Lower leg skin (tissue), 4 donors: Measurements from ENCODE around the gene CDK1. TPM values are rescaled to one million over a fixed set of nuclear protein-coding genes. Genes with fewer than 3 reads are reported as not detected.
"Not testable (repeated sequence)": the region's sequence is repeated elsewhere in the genome, so short reads cannot be mapped to it uniquely, and the experiment has no call there.

Experiments
- DNase-seq, 2 donors: peaks; one replicate each; pipeline ENCODE4 v3.0.0-alpha.2; 2019; ENCODE audit warnings: low spot score in 2 of 2
- H3K4me3 ChIP-seq: fragments of 200-600 bp; sonication (generic); 2 replicates; pipeline ENCODE4 v1.5.1; 2017; ENCODE audit warnings: mild to moderate bottlenecking, low read depth; ENCODE audit not compliant: poor library complexity, severe bottlenecking
- POLR2A ChIP-seq, 2 donors: fragments of 450-650 bp; IDR thresholded peaks; one replicate each; pipeline ENCODE4 v1.6.1; 2016 to 2017; ENCODE audit warnings: antibody characterized with exemption in 2 of 2, mild to moderate bottlenecking in 1 of 2, moderate library complexity in 1 of 2
- WGBS, 2 donors: methylation state at CpG; one replicate each; pipeline ENCODE4 v1.1.5; 2018; 5-methylcytosine and 5-hydroxymethylcytosine counted together
- intact Hi-C: fragments of 100-400 bp; cut with DNase I; formaldehyde crosslinking; loops from one replicate; pipeline ENCODE4 v1.15.0; 2023; ENCODE audit warnings: low total_unique reads
- total RNA-seq, 4 donors: library from RNA; depleted of rRNA; stranded (reverse); fragments of >200 nt; gene quantifications; one replicate each; pipeline ENCODE4 v1.1.0, GENCODE V29; 2016
- TF ChIP-seq, protein P1 (sequence below), 3 donors: fragments of 450-650 bp; IDR thresholded peaks; one replicate each; pipeline ENCODE4 v1.5.1; 2016; ENCODE audit warnings: antibody characterized with exemption in 3 of 3, mild to moderate bottlenecking in 3 of 3, moderate library complexity in 2 of 3

CDK1 gene
- total RNA-seq, 4 donors from 2014 or later: 5.1 to 8.4 (median 6.5) TPM

DNA sequence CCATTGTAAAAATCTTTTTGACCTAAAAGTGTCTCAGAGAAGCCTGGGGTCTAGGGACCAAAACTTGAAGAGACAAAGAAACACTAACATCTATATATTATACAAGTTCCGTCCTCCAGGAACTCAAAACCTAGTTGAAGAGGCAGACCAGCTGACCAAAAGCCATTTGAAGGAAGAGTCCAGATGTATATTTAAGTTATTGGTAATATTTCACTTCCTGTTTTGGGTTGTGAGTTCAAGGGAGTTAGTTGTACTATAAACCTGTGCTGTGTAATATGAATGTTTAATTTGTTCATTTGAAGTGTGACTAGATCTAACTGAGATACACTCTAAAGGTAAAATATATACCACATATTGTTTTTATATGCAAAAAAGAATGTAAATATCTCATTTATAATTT lies 45.0 kb downstream of the CDK1 start:
- intact Hi-C loops: no loop called here
- no peak for DNase-seq
- no peak overlapping the region for H3K4me3 ChIP-seq
- TF ChIP-seq, protein P1, sequence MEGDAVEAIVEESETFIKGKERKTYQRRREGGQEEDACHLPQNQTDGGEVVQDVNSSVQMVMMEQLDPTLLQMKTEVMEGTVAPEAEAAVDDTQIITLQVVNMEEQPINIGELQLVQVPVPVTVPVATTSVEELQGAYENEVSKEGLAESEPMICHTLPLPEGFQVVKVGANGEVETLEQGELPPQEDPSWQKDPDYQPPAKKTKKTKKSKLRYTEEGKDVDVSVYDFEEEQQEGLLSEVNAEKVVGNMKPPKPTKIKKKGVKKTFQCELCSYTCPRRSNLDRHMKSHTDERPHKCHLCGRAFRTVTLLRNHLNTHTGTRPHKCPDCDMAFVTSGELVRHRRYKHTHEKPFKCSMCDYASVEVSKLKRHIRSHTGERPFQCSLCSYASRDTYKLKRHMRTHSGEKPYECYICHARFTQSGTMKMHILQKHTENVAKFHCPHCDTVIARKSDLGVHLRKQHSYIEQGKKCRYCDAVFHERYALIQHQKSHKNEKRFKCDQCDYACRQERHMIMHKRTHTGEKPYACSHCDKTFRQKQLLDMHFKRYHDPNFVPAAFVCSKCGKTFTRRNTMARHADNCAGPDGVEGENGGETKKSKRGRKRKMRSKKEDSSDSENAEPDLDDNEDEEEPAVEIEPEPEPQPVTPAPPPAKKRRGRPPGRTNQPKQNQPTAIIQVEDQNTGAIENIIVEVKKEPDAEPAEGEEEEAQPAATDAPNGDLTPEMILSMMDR (IDR thresholded peaks at IDR 0.05): no peak
- TF ChIP-seq POLR2A (IDR thresholded peaks at IDR 0.05): no peak
- WGBS, 2 donors: 89 to 94% methylated on average over 1 of the region's 1 CpG

DNA sequence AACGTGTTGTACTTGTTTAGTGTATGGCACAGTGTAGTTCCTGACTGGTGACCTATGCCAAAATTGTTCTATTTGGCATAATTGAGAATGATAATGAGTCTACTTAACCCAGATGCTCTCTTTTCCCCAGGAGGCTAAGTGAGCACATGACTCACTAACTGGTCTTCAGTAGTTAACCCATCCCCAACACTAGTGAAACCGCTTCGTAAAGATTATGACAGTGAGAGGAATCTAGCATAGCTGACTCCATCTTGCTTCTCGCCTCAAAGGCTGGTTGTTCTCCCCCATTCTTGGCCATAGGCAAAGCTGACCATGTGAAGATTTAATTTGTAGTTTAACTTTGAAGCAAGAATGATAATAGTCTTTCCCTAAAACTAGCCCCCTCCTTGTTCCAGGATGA lies 47.2 kb downstream of the CDK1 start:
- TF ChIP-seq, protein P1 (IDR thresholded peaks at IDR 0.05): no peak
- TF ChIP-seq POLR2A (IDR thresholded peaks at IDR 0.05): no peak
- 76 to 82% methylated on average over 4 of the region's 4 CpGs for WGBS, 2 donors
- intact Hi-C loops: no loop called here
- H3K4me3 ChIP-seq: no peak overlapping the region
- DNase-seq: no peak

GRCh38 chr10:60827791-60828488 lies 49.7 kb downstream of the CDK1 start:
- no peak for DNase-seq
- no peak overlapping the region for H3K4me3 ChIP-seq
- TF ChIP-seq, protein P1 (IDR thresholded peaks at IDR 0.05): no peak
- TF ChIP-seq POLR2A (IDR thresholded peaks at IDR 0.05): no peak
- intact Hi-C loops: no loop called here
- 45 to 52% methylated on average over 5 of the region's 5 CpGs for WGBS, 2 donors

- intact Hi-C loops: no loop called here
- H3K4me3 ChIP-seq: no peak overlapping the region
- WGBS, 2 donors: 37 to 40% methylated on average over 1 of the region's 1 CpG
- DNase-seq: no peak
- TF ChIP-seq POLR2A (IDR thresholded peaks at IDR 0.05): no peak
- TF ChIP-seq, protein P1 (IDR thresholded peaks at IDR 0.05): no peak
Observed at GRCh38 chr10:60828489-60828852, 50.2 kb downstream of the CDK1 start.

DNA sequence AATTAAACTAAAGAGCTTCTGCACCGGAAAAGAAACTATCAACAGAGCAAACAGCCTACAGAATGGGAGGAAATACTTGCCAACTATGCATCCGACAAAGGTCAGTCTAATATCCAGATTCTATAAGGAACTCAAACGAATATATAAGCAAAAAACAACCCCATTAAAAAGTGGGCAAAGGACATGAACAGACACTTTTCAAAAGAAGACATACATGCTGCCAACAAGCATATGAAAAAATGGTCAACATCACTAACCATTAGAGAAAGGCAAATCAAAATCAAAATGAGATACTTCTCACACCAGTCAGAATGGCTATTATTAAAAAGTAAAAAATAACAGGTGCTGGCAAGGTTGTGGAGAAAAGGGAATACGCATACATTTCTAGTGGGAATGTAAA lies 53.9 kb downstream of the CDK1 start:
- DNase-seq, intact Hi-C loops, H3K4me3 ChIP-seq: not testable (repeated sequence)
- WGBS, 2 donors: 76 to 90% methylated on average over 4 of the region's 4 CpGs

DNA sequence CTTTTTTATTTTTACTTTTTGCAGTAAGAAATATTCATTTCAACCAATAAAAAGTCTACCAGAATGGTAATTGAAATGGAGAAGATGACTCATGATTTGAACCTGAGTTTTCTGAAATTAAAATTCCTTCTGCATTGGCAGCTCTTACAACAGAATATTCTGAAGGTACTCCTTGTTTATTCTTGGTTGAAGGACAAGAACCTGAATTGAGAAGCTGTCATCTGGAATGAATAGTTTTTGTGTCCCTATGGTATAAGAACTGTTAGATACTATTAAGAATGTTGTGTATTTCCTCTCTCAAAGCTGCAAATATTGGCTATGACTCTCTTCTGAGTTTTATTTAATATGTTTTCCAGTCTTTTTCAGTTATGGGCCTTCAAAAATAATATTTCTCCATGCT lies 56.1 kb downstream of the CDK1 start:
- no peak overlapping the region for H3K4me3 ChIP-seq
- intact Hi-C loops: no loop called here
- no peak for TF ChIP-seq POLR2A (IDR thresholded peaks at IDR 0.05)
- no peak for DNase-seq

DNA sequence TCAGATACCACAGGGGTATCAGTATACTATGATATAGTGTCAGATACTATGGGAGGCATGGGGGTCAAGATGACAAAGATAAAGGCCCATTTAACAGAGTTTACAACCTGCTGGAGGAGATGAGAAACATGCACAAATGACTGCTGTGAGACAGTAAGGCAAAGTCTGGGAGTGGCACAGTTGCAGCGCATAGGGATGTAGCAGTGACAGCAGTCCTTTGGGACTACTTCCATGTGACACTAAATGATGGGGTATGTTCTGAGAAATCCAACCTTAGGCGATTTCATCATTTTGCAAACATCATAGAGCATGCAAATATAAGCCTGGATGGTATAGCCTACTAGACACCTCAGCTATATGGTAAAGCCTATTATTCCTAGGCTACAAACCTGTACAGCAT lies 56.8 kb downstream of the CDK1 start:
- WGBS, 2 donors: 91 to 97% methylated on average over 2 of the region's 2 CpGs
- intact Hi-C loops: no loop called here
- no peak for TF ChIP-seq POLR2A (IDR thresholded peaks at IDR 0.05)
- TF ChIP-seq, protein P1 (IDR thresholded peaks at IDR 0.05): no peak
- no peak overlapping the region for H3K4me3 ChIP-seq
- no peak for DNase-seq

- intact Hi-C loops, DNase-seq, H3K4me3 ChIP-seq: not testable (repeated sequence)
- 95% methylated on average over 10 of the region's 10 CpGs for WGBS, 2 donors
Observed at GRCh38 chr10:60841227-60841626, 62.9 kb downstream of the CDK1 start.
